ENCODE measurements around the gene TXLNB. TPM values are rescaled to one million over a fixed set of nuclear protein-coding genes. Genes with fewer than 3 reads are reported as not detected.

TXLNB gene
- total and polyA plus RNA-seq, 2 donors (not counting 3 experiments of a cell fraction or from before 2014, with no cell fraction given), result 0.04 to 0.18 TPM

DNA sequence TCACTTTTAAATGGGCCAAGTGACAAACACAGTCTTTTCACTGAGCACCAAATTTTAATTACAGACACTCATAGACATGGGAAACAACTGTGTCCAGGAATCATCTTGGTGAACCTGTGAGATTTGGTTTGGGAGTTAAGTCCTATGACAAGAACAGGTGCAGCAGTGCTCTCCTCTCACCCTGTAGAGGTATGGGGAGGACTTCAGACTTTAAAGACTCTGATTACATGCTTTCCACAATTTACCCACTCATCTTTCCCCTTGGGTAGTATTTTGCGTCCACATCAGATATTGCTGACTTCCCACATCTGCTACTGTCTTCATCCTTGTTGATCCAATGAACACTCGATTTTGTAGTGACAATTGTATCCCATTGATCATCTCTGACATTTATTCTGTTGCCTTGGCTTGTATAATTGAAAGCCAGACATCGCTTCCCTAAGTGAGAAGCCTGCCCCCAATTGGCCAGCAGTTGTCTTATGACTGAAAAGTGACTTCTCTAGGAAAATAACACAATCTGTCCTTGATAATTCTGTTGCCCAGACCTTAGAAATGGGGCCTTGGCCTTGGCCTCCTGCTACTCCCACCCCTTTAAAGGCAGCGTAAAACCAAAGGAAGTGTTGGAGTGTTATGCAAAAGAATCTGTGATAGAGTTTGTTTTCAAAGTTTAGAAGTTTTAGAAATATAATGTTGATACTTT is 40.0 kb downstream of the TXLNB start:
- Histone ChIP-seq H3K79me2 (ENCODE audit: control insufficient read depth, insufficient read depth, low read length) (no peaks in the 10 kb centered on the region), H4K20me1 (replicated peaks; ENCODE audit: control insufficient read depth, extremely low read depth, insufficient read depth, low read length) (no peaks in the 10 kb centered on the region), H3K4me3 (replicated peaks in 1 of 3; ENCODE audit: insufficient read depth in 1 of 3, low read depth in 1 of 3, low read length in 3 of 3) (no peak overlapping the region), H3K27me3 (ENCODE audit: control insufficient read depth in 2 of 2, insufficient read depth in 2 of 2, low read length in 2 of 2) (no peaks in the 10 kb centered on the region), H3K27ac (ENCODE audit: insufficient read depth, low read depth, low read length) (no peak overlapping the region), H3K9ac (replicated peaks; ENCODE audit: extremely low read depth, insufficient read depth, low read length) (no peak overlapping the region), H3K4me1 (ENCODE audit: control insufficient read depth, extremely low read depth, insufficient read depth, low read length) (no peaks in the 10 kb centered on the region), H3K9me3 (replicated peaks; ENCODE audit: control insufficient read depth, insufficient read depth, low read length) (no peaks in the 10 kb centered on the region), H3K36me3 (ENCODE audit: control insufficient read depth in 2 of 2, extremely low read depth in 1 of 2, insufficient read depth in 2 of 2, low read length in 2 of 2) (no peaks in the 10 kb centered on the region), H3K9me1 (replicated peaks; ENCODE audit: control insufficient read depth, extremely low read depth, insufficient read depth, low read length) (no peaks in the 10 kb centered on the region), H3K4me2 (ENCODE audit: insufficient read depth, low read length) (no peak overlapping the region), H2AFZ (ENCODE audit: low read depth, low read length) (no peak overlapping the region)
- TF ChIP-seq MYC (IDR thresholded peaks at IDR 0.05; ENCODE audit: low read depth, low read length), result no peak
- TF ChIP-seq GATA2 (IDR thresholded peaks at IDR 0.05; ENCODE audit: insufficient read depth, insufficient read length, low read depth, low read length), result no peak
- TF ChIP-seq POLR2A (IDR thresholded peaks at IDR 0.05; ENCODE audit: low read depth, low read length), result no peak
- TF ChIP-seq, protein P1, sequence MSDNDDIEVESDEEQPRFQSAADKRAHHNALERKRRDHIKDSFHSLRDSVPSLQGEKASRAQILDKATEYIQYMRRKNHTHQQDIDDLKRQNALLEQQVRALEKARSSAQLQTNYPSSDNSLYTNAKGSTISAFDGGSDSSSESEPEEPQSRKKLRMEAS (IDR thresholded peaks at IDR 0.05; ENCODE audit: insufficient read depth, insufficient read length), result no peak
- no peak for TF ChIP-seq JUN (IDR thresholded peaks at IDR 0.05; ENCODE audit: borderline replicate concordance, insufficient read depth, insufficient read length, low read depth)
- no peak for TF ChIP-seq POLR2AphosphoS5 (IDR thresholded peaks at IDR 0.05; ENCODE audit: insufficient read depth, low read depth, low read length)
- no peak for TF ChIP-seq EZH2 (IDR thresholded peaks at IDR 0.05; ENCODE audit: borderline replicate concordance, low read depth, low read length, severe bottlenecking)
- TF ChIP-seq, protein P2, sequence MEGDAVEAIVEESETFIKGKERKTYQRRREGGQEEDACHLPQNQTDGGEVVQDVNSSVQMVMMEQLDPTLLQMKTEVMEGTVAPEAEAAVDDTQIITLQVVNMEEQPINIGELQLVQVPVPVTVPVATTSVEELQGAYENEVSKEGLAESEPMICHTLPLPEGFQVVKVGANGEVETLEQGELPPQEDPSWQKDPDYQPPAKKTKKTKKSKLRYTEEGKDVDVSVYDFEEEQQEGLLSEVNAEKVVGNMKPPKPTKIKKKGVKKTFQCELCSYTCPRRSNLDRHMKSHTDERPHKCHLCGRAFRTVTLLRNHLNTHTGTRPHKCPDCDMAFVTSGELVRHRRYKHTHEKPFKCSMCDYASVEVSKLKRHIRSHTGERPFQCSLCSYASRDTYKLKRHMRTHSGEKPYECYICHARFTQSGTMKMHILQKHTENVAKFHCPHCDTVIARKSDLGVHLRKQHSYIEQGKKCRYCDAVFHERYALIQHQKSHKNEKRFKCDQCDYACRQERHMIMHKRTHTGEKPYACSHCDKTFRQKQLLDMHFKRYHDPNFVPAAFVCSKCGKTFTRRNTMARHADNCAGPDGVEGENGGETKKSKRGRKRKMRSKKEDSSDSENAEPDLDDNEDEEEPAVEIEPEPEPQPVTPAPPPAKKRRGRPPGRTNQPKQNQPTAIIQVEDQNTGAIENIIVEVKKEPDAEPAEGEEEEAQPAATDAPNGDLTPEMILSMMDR (IDR thresholded peaks at IDR 0.05; ENCODE audit: extremely low read depth in 1 of 2, insufficient read depth in 1 of 2, low read depth in 1 of 2, low read length in 2 of 2), result no peak
- TF ChIP-seq FOS (IDR thresholded peaks at IDR 0.05; ENCODE audit: borderline replicate concordance, insufficient read depth, low read length), result no peak
- ChIA-PET POLR2A (no interaction called here), CTCF (no interaction called here)
- DNase-seq (ENCODE audit: low read depth, low spot score) (no peak), FAIRE-seq (no peak)
- BruUV-seq (replicated peaks), result no TSS peak
- dilution Hi-C loops (cut with MboI; ENCODE audit: extremely low pct_ligation_motif_present, low sequenced_read_pairs), result no loop called here
- intact Hi-C loops (cut with micrococcal nuclease), result no loop called here

Data from endothelial cell of umbilical vein (primary cell).